NB4 (cell line): Measurements from ENCODE around the gene CCL19.

ENCODE experiments used
- DNase-seq: peaks from one replicate; pipeline ENCODE4 v3.0.0; 2010; ENCODE audit warnings: low read depth
- H3K4me3 ChIP-seq: one replicate; pipeline ENCODE4 v1.5.1; 2011; ENCODE audit warnings: mild to moderate bottlenecking, low read depth, low read length, moderate library complexity
- CTCF ChIP-seq: IDR thresholded peaks from one replicate; pipeline ENCODE4 v1.5.1; 2012; ENCODE audit warnings: low read depth, low read length
- MAX ChIP-seq: IDR thresholded peaks from 2 replicates; pipeline ENCODE4 v1.6.1; 2011; ENCODE audit warnings: low read depth, low read length
- MYC ChIP-seq: IDR thresholded peaks from 2 replicates; pipeline ENCODE4 v1.6.1; 2011; ENCODE audit warnings: low read depth, low read length
- POLR2A ChIP-seq: IDR thresholded peaks from 2 replicates; pipeline ENCODE4 v1.6.1; 2011; ENCODE audit warnings: mild to moderate bottlenecking; ENCODE audit not compliant: insufficient read length; ENCODE audit errors: extremely low read depth

Gene CCL19

GRCh38 chr9:34714007-34714406 lies 22.9 kb upstream of the CCL19 start:
- no peak overlapping the region for H3K4me3 ChIP-seq
- no peak for DNase-seq
- TF ChIP-seq CTCF (no peak), POLR2A (no peak), MYC (no peak), MAX (no peak)

GRCh38 chr9:34712140-34712539 lies 21.1 kb upstream of the CCL19 start:
- TF ChIP-seq CTCF: no peak
- no peak overlapping the region for H3K4me3 ChIP-seq
- DNase-seq: no peak

- H3K4me3 ChIP-seq: no peak within 1 kb of the TSS
- TF ChIP-seq POLR2A (no peak), MYC (no peak), CTCF (no peak), MAX (no peak)
- peak; percentile 30 for DNase-seq
These were observed 18.9 kb upstream of the CCL19 start, which contains the start of gene CCL21 for GRCh38 chr9:34710023-34710422. Gene CCL21 (minus strand): TSS chr9:34710136. CDS start chr9:34710066, 70 bp downstream.

- TF ChIP-seq POLR2A (no peak), MAX (no peak), CTCF (no peak), MYC (no peak)
- H3K4me3 ChIP-seq: no peak overlapping the region
- DNase-seq: no peak
These were observed 18.3 kb upstream of the CCL19 start for GRCh38 chr9:34709196-34709978.

- no peak for DNase-seq
- H3K4me3 ChIP-seq: no peak overlapping the region
- no peak for TF ChIP-seq POLR2A
- TF ChIP-seq MYC: no peak
- no peak for TF ChIP-seq MAX
These were observed 16.1 kb upstream of the CCL19 start for GRCh38 chr9:34707130-34707529.

- TF ChIP-seq POLR2A (no peak), MAX (0 out of 2 replicates have a peak, but pooled peaks have one; percentile 10), MYC (no peak), CTCF (peak; percentile 100)
- peak; percentile 86 for DNase-seq
- H3K4me3 ChIP-seq: peak overlapping the region; percentile 22
These were observed 11.0 kb upstream of the CCL19 start for GRCh38 chr9:34701769-34702736.
